ENCODE data around the gene WIPF2.

WIPF2 gene

DNA sequence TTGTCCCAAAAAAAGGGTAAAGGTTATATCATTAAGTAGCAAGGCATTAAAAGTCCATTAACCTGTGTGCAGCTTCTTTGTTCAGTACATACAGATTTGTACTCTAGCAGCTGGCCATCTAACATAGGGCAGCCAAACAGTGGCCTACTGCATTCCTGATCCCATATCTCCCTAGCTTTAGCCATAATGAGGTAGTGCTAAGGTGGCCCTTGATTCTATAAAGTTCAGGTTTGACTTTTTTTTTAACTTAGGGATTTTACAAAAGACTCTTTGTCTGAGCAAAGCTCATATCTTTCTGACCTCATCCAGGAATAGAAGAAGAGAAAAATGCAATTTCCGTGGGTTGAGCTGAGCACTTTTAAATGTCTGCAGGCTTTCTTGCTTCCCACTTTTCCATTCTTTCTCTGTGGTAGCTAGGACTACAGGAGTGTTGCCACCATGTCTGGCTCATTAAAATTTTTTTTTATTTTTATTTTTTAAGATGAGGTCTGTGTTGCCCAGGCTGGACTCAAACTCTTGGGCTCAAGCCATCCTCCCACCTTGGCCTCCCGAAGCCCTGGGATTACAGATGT, 49.1 kb downstream of the WIPF2 start:
- Histone ChIP-seq H3K4me3 (no peak overlapping the region), H4K20me1 (no peaks in the 10 kb centered on the region), H3K27me3 (no peaks in the 10 kb centered on the region), H3K4me2 (no peak overlapping the region), H3K36me3 (peaks cover 95% of the 10 kb centered on the region), H3K4me1 (no peaks in the 10 kb centered on the region), H3K27ac (no peak overlapping the region), H3K9ac (no peak overlapping the region), H3K9me3 (no peaks in the 10 kb centered on the region)
- TF ChIP-seq Cebpa-rat (IDR thresholded peaks at IDR 0.05), result no peak

- H3K4me2 ChIP-seq, result no peak overlapping the region
- peaks cover 4% of the 10 kb centered on the region; the same call in 1 of the 2 replicates for H3K4me1 ChIP-seq
- H4K20me1 ChIP-seq, result no peaks in the 10 kb centered on the region
- no peaks in the 10 kb centered on the region for H3K27me3 ChIP-seq
- no peak overlapping the region for H3K4me3 ChIP-seq
- H3K36me3 ChIP-seq, result peaks cover 96% of the 10 kb centered on the region
- no peaks in the 10 kb centered on the region for H3K9me3 ChIP-seq
- no peak overlapping the region for H3K9ac ChIP-seq
- no peak for TF ChIP-seq Cebpa-rat (IDR thresholded peaks at IDR 0.05)
- H3K27ac ChIP-seq, result no peak overlapping the region
Measured at GRCh38 chr17:40278414-40278813, 59.3 kb downstream of the WIPF2 start.

- Histone ChIP-seq H3K9me3 (no peaks in the 10 kb centered on the region), H3K27me3 (no peaks in the 10 kb centered on the region), H4K20me1 (no peaks in the 10 kb centered on the region), H3K27ac (no peak overlapping the region), H3K9ac (no peak overlapping the region), H3K4me2 (no peak overlapping the region), H3K36me3 (peaks cover 90% of the 10 kb centered on the region), H3K4me3 (no peak overlapping the region), H3K4me1 (peaks cover 4% of the 10 kb centered on the region; the same call in 1 of the 2 replicates)
- no peak for TF ChIP-seq Cebpa-rat (IDR thresholded peaks at IDR 0.05)
Measured at GRCh38 chr17:40279402-40279801, 60.3 kb downstream of the WIPF2 start.

DNA sequence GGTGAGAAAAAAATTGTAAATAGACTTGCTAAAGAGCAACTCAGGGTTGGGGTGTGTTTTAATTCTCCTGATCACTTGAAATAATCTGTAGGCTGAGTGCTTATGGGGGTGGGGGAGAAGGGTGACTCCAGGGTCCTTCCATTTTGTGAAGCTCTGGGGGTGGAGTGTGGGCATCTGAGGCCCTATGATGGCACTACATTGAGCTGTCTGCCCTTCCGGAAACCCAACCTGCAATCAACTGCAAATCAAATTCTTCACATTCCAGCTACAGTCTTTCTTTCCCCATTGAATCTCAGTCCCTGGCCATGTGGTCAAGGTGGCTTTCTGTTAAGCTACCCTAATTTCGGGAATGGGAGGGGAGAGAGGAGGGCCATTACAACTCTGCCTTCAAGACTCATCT, 62.6 kb downstream of the WIPF2 start:
- no peak overlapping the region for H3K4me3 ChIP-seq
- H3K27ac ChIP-seq, result no peak overlapping the region
- no peaks in the 10 kb centered on the region for H3K9me3 ChIP-seq
- no peak overlapping the region for H3K4me2 ChIP-seq
- H3K36me3 ChIP-seq, result peaks cover 67% of the 10 kb centered on the region
- no peaks in the 10 kb centered on the region for H3K4me1 ChIP-seq
- H3K9ac ChIP-seq, result no peak overlapping the region
- H4K20me1 ChIP-seq, result no peaks in the 10 kb centered on the region
- no peaks in the 10 kb centered on the region for H3K27me3 ChIP-seq
- no peak for TF ChIP-seq Cebpa-rat (IDR thresholded peaks at IDR 0.05)

- peaks cover 47% of the 10 kb centered on the region for H3K36me3 ChIP-seq
- H3K27me3 ChIP-seq, result no peaks in the 10 kb centered on the region
- H4K20me1 ChIP-seq, result peaks cover under 1% of the 10 kb centered on the region; the same call in 1 of the 2 replicates
- H3K9ac ChIP-seq, result no peak overlapping the region
- H3K4me2 ChIP-seq, result no peak overlapping the region
- peaks cover 4% of the 10 kb centered on the region for H3K4me1 ChIP-seq
- TF ChIP-seq Cebpa-rat (IDR thresholded peaks at IDR 0.05), result no peak
- no peaks in the 10 kb centered on the region for H3K9me3 ChIP-seq
- H3K27ac ChIP-seq, result no peak overlapping the region
- H3K4me3 ChIP-seq, result no peak overlapping the region
Measured at GRCh38 chr17:40283662-40284061, 64.6 kb downstream of the WIPF2 start.

DNA sequence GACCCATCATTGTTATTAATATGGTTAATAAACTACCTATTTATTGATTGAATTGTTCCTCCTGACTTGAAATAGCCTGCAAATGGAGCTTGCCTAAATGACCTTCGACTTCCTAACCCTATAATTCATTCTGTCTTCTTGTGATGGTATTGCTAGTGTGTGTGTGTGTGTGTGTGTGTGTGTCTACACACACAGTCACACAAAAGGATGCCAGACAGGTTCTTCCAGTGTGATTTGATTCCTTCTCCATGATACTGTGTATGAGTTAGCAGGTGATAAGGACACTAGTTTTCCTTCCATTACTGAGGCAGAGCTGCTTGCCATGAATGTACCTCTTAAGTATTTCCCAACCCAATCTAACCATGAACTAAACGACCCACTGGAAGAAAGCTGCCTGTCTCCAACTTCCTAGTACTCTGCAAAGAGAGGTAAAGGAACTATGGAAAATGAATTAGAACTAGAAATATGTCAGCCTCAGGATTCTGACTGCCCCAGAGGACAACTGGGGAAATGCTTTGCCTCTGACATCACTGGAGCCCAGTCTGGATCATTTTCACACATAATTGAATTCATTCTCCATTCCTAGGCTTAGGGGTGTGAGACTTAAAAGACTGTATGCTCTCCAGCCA, 65.1 kb downstream of the WIPF2 start:
- peaks cover 42% of the 10 kb centered on the region for H3K36me3 ChIP-seq
- H3K9ac ChIP-seq, result no peak overlapping the region
- H3K4me1 ChIP-seq, result peaks cover 10% of the 10 kb centered on the region
- no peaks in the 10 kb centered on the region for H3K27me3 ChIP-seq
- H3K27ac ChIP-seq, result no peak overlapping the region
- no peak overlapping the region for H3K4me3 ChIP-seq
- H3K9me3 ChIP-seq, result no peaks in the 10 kb centered on the region
- no peak overlapping the region for H3K4me2 ChIP-seq
- no peak for TF ChIP-seq Cebpa-rat (IDR thresholded peaks at IDR 0.05)
- peaks cover 6% of the 10 kb centered on the region; the same call in 1 of the 2 replicates for H4K20me1 ChIP-seq

GRCh38 chr17:40286473-40286872, 67.4 kb downstream of the WIPF2 start:
- H3K27me3 ChIP-seq, result no peaks in the 10 kb centered on the region
- no peak overlapping the region for H3K27ac ChIP-seq
- peaks cover 11% of the 10 kb centered on the region; the same call in 1 of the 2 replicates for H4K20me1 ChIP-seq
- peaks cover 24% of the 10 kb centered on the region for H3K4me1 ChIP-seq
- no peak overlapping the region for H3K4me2 ChIP-seq
- no peaks in the 10 kb centered on the region for H3K9me3 ChIP-seq
- H3K36me3 ChIP-seq, result peaks cover 37% of the 10 kb centered on the region
- no peak overlapping the region for H3K9ac ChIP-seq
- H3K4me3 ChIP-seq, result no peak overlapping the region
- TF ChIP-seq Cebpa-rat (IDR thresholded peaks at IDR 0.05), result no peak

DNA sequence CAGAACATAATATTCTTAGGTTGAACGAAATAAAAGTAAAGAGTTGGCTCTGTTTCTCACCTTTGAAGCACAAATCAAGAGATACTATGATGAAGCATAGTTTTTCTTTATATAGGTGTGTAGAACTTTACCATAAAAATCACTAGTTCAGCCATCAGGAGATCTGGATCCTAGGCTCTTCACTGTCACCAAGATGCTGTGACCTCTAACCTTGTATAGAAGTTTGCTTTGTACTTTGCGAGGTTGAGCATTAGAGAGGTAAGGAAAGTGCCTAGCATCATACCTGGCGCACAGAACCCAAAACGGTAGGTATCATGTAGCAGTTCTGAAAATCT, 68.0 kb downstream of the WIPF2 start:
- H4K20me1 ChIP-seq, result peaks cover 11% of the 10 kb centered on the region; the same call in 1 of the 2 replicates
- H3K4me2 ChIP-seq, result peak overlapping the region; percentile 54
- no peak overlapping the region for H3K27ac ChIP-seq
- H3K36me3 ChIP-seq, result peaks cover 37% of the 10 kb centered on the region
- no peaks in the 10 kb centered on the region for H3K27me3 ChIP-seq
- no peak overlapping the region for H3K4me3 ChIP-seq
- H3K4me1 ChIP-seq, result peaks cover 24% of the 10 kb centered on the region
- no peaks in the 10 kb centered on the region for H3K9me3 ChIP-seq
- no peak for TF ChIP-seq Cebpa-rat (IDR thresholded peaks at IDR 0.05)
- H3K9ac ChIP-seq, result no peak overlapping the region

GRCh38 chr17:40287494-40288369, 68.6 kb downstream of the WIPF2 start, which contains the start of gene CDC6:
Gene CDC6, plus strand, starts transcription at chr17:40287879. Its CDS starts 1,542 bp downstream, at chr17:40289421.
- Histone ChIP-seq H4K20me1 (peaks cover 11% of the 10 kb centered on the region; the same call in 1 of the 2 replicates), H3K9ac (peak within 1 kb of the TSS; percentile 97), H3K27ac (peak within 1 kb of the TSS; percentile 93), H3K36me3 (peaks cover 37% of the 10 kb centered on the region), H3K27me3 (no peaks in the 10 kb centered on the region), H3K4me1 (peaks cover 24% of the 10 kb centered on the region), H3K4me3 (peak within 1 kb of the TSS; percentile 91), H3K4me2 (peak within 1 kb of the TSS; percentile 94), H3K9me3 (no peaks in the 10 kb centered on the region)
- TF ChIP-seq Cebpa-rat (IDR thresholded peaks at IDR 0.05), result no peak

All from BLaER1 (cell line).